ENCODE measurements around the gene MAST1. TPM values are rescaled to one million over a fixed set of nuclear protein-coding genes. Genes with fewer than 3 reads are reported as not detected.
A peak's percentile ranks its signal among the peaks of the same experiment; 100 is the strongest.

MAST1 gene
- total RNA-seq, 1 experiment from 2014 or later = 28.9 TPM

GRCh38 chr19:12881172-12881808, 43.0 kb downstream of the MAST1 start, which contains the start of gene DNASE2 (continued):
- TF ChIP-seq CEBPB (IDR thresholded peaks at IDR 0.05; ENCODE audit: low read depth) (no peak), SIN3A (IDR thresholded peaks at IDR 0.05; ENCODE audit: low read depth) (peak; percentile 75; the same call in 1 of the 2 replicates), RAD21 (IDR thresholded peaks at IDR 0.05; ENCODE audit: low read depth) (no peak), ELF1 (IDR thresholded peaks at IDR 0.05; ENCODE audit: borderline replicate concordance, low read depth) (no peak)

- H4K20me1 ChIP-seq (ENCODE audit: insufficient read depth) = no peaks in the 10 kb centered on the region
- no peak overlapping the region for H3K27ac ChIP-seq (ENCODE audit: low read depth, low read length)
- ATAC-seq = no peak
- H3K9ac ChIP-seq (ENCODE audit: low read length) = no peak overlapping the region
- H2AFZ ChIP-seq (ENCODE audit: low read depth, low read length, poor library complexity, severe bottlenecking) = no peak overlapping the region
- peaks cover 0 to 14% of the 10 kb centered on the region in 2 experiments; a peak in 2 of 4 replicates for H3K9me3 ChIP-seq (ENCODE audit: control insufficient read depth in 1 of 2, insufficient read depth in 1 of 2, low read depth in 1 of 2, low read length in 2 of 2)
- H3K4me3 ChIP-seq (replicated peaks in 1 of 2; ENCODE audit: low read depth in 1 of 2, low read length in 2 of 2) = no peak overlapping the region
- H3K4me1 ChIP-seq (ENCODE audit: control insufficient read depth in 1 of 2, insufficient read depth in 2 of 2, low read length in 2 of 2) = peaks cover 6 to 15% of the 10 kb centered on the region in 2 experiments; a peak in 3 of 4 replicates
- DNase-seq (ENCODE audit: low read depth, low spot score) = no peak
- 0 out of 4 replicates have a peak, but pooled peaks cover 0 to 4% of the 10 kb centered on the region in 2 experiments for H3K36me3 ChIP-seq (ENCODE audit: control insufficient read depth in 1 of 2, insufficient read depth in 2 of 2, low read length in 2 of 2)
- no peaks in the 10 kb centered on the region for H3K9me2 ChIP-seq (ENCODE audit: insufficient read depth)
- no peak overlapping the region for H3K4me2 ChIP-seq (ENCODE audit: low read length)
- no peaks in the 10 kb centered on the region for H3K27me3 ChIP-seq (ENCODE audit: insufficient read depth, low read length)
- intact Hi-C loops (cut with micrococcal nuclease) = no loop called here
- POLR2A ChIA-PET = interaction anchor here (0.9 to 1.8 kb wide), 2 partner anchors 8 to 49 kb away, joined by 3 to 14 read pairs; partner anchors contain the start of genes GCDH and RTBDN
- TF ChIP-seq CTCF (IDR thresholded peaks at IDR 0.05 in 2 of 3, conservative IDR thresholded peaks at IDR 0.05 in 1 of 3; ENCODE audit: borderline replicate concordance in 1 of 3, insufficient read depth in 1 of 3, low read depth in 2 of 3, low read length in 2 of 3) (no peak), POLR2A (IDR thresholded peaks at IDR 0.05; ENCODE audit: borderline replicate concordance, extremely low read depth, insufficient read depth, insufficient read length) (no peak), SIN3A (IDR thresholded peaks at IDR 0.05; ENCODE audit: low read depth) (no peak), CEBPB (IDR thresholded peaks at IDR 0.05; ENCODE audit: low read depth) (no peak), CBX3 (IDR thresholded peaks at IDR 0.05; ENCODE audit: low read depth) (no peak), FOSL1 (IDR thresholded peaks at IDR 0.05; ENCODE audit: low read depth) (no peak), ZNF274 (IDR thresholded peaks at IDR 0.05; ENCODE audit: low read depth, low read length) (no peak), TCF7L2 (IDR thresholded peaks at IDR 0.05; ENCODE audit: borderline replicate concordance, extremely low read depth, insufficient read depth, insufficient read length) (no peak), YY1 (IDR thresholded peaks at IDR 0.05; ENCODE audit: extremely low read depth, insufficient replicate concordance, low read depth, low read length) (no peak), EZH2phosphoT487 (IDR thresholded peaks at IDR 0.05; ENCODE audit: borderline replicate concordance) (no peak), POLR2AphosphoS5 (IDR thresholded peaks at IDR 0.05; ENCODE audit: low read depth, low read length) (no peak), MAX (IDR thresholded peaks at IDR 0.05) (no peak), ELF1 (IDR thresholded peaks at IDR 0.05; ENCODE audit: borderline replicate concordance, low read depth) (no peak), ZFX (IDR thresholded peaks at IDR 0.05) (no peak), EZH2 (IDR thresholded peaks at IDR 0.05) (no peak), SP1 (IDR thresholded peaks at IDR 0.05; ENCODE audit: low read depth) (no peak), SRF (IDR thresholded peaks at IDR 0.05; ENCODE audit: low read depth) (no peak), RAD21 (IDR thresholded peaks at IDR 0.05; ENCODE audit: low read depth) (no peak), REST (IDR thresholded peaks at IDR 0.05; ENCODE audit: low read depth) (no peak), EGR1 (IDR thresholded peaks at IDR 0.05; ENCODE audit: low read depth) (no peak)
- CTCF ChIA-PET = interaction anchor here (0.6 to 1.5 kb wide), 3 partner anchors 8 to 36 kb away, joined by 3 to 5 read pairs (median 4); partner anchors contain the start of gene GCDH
- no TSS peak for BruUV-seq (replicated peaks)
- RAD21 ChIA-PET (ENCODE audit: low non-redundant PET in 1 of 2, low total read pairs in 2 of 2, uncharacterized antibody in 2 of 2, unreplicated experiment in 2 of 2) = no interaction called here
- H3K79me2 ChIP-seq (ENCODE audit: insufficient read depth, low read length) = no peaks in the 10 kb centered on the region
Observed at GRCh38 chr19:12882589-12882988, 44.3 kb downstream of the MAST1 start.
